SH-SY5Y (cell line): ENCODE data around the gene C1orf94.

Experiments
- GATA2 ChIP-seq: IDR thresholded peaks from 2 replicates; pipeline ENCODE4 v1.6.1; 2011; ENCODE audit warnings: mild to moderate bottlenecking, low read depth, low read length
- GATA3 ChIP-seq: IDR thresholded peaks from 2 replicates; pipeline ENCODE4 v1.6.1; 2011; ENCODE audit warnings: low read depth, mild to moderate bottlenecking, low read length, moderate library complexity

DNA sequence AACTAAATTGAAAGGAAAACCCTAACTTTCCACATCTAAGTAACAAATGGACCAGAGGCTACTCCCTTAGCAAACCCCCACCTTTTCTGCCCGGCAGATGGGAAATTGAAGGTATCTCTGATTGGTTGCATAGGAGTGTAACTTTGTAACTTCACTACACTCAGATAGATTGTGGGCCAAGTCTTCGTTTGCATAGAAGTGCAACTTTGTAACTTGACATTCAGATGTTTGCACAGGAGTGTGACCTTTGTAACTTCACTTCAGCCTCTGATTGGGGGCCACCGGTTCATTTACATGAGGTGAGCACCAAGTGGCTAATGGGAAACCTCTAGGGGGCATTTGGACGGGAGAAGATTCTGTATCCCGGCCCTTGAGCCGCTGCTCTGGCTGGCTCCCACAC is 59.4 kb downstream of the C1orf94 start:
- TF ChIP-seq GATA3, result no peak
- TF ChIP-seq GATA2, result no peak
